ENCODE results near the gene CCDC134.

Gene CCDC134

DNA sequence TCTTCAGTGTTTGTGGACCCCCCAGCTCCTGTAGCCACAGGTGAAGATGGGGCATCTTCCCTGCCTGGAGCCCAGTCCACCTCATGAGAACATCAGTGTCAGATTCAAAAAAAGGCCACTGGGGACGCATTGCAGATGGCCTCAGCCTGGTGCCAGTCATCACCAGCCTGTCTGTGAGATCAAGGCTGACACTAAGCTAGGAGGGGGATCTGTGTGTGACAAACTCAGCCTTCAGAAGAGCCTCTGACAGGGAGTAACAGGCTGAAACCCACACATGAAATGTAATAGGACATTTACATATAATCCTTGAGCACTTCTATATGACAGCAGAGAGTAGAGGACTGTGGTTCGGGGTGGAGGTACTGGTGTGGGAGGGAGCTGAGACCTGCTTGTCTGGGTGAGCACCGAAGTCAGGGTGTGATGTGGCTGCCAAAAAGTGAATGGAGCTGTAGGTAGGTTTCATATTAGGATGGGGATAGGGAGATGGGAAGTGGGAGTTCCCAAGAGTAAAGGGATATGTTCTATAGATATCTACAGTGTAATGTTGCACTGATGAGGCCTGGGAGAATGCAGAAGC is 20.5 kb upstream of the CCDC134 start:
- Histone ChIP-seq H3K27ac (peak overlapping the region; percentile 75), H3K27me3 (no peaks in the 10 kb centered on the region), H3K4me1 (ENCODE audit: control insufficient read depth in 1 of 2, insufficient read depth in 1 of 2, low read depth in 1 of 2, low read length in 1 of 2) (peaks cover 23 to 24% of the 10 kb centered on the region in 2 experiments), H3K4me3 (ENCODE audit: low read depth in 1 of 2, low read length in 1 of 2) (no peak overlapping the region), H3K36me3 (no peaks in the 10 kb centered on the region), H3K9me3 (no peaks in the 10 kb centered on the region)
- TF ChIP-seq CTCF (IDR thresholded peaks at IDR 0.05), result no peak

DNA sequence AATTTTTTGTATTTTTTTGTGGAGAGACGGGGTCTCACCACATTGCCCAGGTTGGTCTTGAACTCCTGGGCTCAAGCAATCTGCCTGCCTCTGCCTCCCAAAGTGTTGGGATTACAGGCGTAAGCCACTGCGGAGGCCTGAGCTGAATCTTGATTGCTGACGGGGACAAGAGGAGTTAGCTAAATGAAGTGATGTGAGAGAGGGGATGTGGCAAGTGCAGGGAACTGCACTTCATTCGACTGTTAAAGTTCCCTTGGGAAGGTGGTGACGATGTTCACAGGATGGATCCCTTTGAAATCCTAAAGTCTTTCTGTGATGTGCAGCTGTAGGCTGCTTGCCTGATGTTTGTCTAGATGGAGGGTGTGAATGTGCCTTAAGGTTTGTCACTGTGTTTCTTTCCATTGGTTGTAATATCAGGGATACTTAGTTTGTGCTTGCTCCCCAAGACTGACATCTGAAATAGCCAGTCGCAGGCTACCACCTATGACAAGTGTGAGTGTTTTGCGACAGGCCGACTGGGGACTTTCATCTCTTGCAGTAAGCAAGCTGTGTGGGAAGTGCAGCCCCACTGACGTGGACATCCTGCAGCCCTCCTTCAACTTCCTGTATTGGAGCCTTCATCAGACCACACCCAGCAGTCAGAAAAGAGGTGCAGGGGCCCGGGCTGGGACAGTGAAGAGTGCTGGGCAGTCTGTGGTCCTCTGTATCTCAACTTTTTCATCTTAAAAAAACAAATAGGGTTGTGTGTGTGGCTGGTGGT is 19.6 kb upstream of the CCDC134 start:
- Histone ChIP-seq H3K27me3 (no peaks in the 10 kb centered on the region), H3K36me3 (no peaks in the 10 kb centered on the region), H3K9me3 (no peaks in the 10 kb centered on the region), H3K4me3 (ENCODE audit: low read depth in 1 of 2, low read length in 1 of 2) (peak overlapping the region; percentile 25 to 32), H3K27ac (peak overlapping the region; percentile 75), H3K4me1 (ENCODE audit: control insufficient read depth in 1 of 2, insufficient read depth in 1 of 2, low read depth in 1 of 2, low read length in 1 of 2) (peaks cover 23 to 24% of the 10 kb centered on the region in 2 experiments)
- no peak for TF ChIP-seq CTCF (IDR thresholded peaks at IDR 0.05)

GRCh38 chr22:41781507-41781906 is 19.0 kb upstream of the CCDC134 start:
- Histone ChIP-seq H3K4me3 (ENCODE audit: low read depth in 1 of 2, low read length in 1 of 2) (peak overlapping the region; percentile 25 to 32), H3K36me3 (no peaks in the 10 kb centered on the region), H3K27me3 (no peaks in the 10 kb centered on the region), H3K9me3 (no peaks in the 10 kb centered on the region), H3K4me1 (ENCODE audit: control insufficient read depth in 1 of 2, insufficient read depth in 1 of 2, low read depth in 1 of 2, low read length in 1 of 2) (peaks cover 23 to 24% of the 10 kb centered on the region in 2 experiments), H3K27ac (peak overlapping the region; percentile 75)
- no peak for TF ChIP-seq CTCF (IDR thresholded peaks at IDR 0.05)

- Histone ChIP-seq H3K36me3 (no peaks in the 10 kb centered on the region), H3K27me3 (no peaks in the 10 kb centered on the region), H3K4me3 (ENCODE audit: low read depth in 1 of 2, low read length in 1 of 2) (no peak overlapping the region), H3K4me1 (ENCODE audit: control insufficient read depth in 1 of 2, insufficient read depth in 1 of 2, low read depth in 1 of 2, low read length in 1 of 2) (peaks cover 23 to 24% of the 10 kb centered on the region in 2 experiments), H3K9me3 (no peaks in the 10 kb centered on the region), H3K27ac (peak overlapping the region; percentile 75)
- no peak for TF ChIP-seq CTCF (IDR thresholded peaks at IDR 0.05)
These were observed 18.2 kb upstream of the CCDC134 start for GRCh38 chr22:41782316-41782715.

DNA sequence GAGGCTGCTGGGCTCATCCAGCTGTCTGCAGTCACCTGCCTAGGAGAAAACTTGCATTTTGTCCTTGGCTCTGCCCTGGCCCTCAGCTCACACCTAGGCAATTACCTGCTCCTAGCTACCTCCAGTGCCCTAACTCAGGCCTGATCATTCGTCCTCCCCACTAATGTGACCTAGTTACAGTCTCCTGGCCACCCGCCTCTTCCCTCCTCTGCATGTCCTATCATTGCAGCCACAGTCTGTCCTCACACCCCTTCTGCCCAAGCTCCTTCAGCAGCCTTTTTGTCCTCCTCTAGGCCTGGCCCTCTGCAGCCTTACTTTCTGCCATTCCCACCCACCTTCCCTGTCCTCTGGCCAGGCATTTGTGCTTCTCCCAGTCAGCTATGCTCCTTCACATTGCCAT is 17.7 kb upstream of the CCDC134 start:
- H3K4me1 ChIP-seq (ENCODE audit: control insufficient read depth in 1 of 2, insufficient read depth in 1 of 2, low read depth in 1 of 2, low read length in 1 of 2), result peaks cover 22 to 23% of the 10 kb centered on the region in 2 experiments
- no peaks in the 10 kb centered on the region for H3K27me3 ChIP-seq
- H3K4me3 ChIP-seq (ENCODE audit: low read depth in 1 of 2, low read length in 1 of 2), result no peak overlapping the region
- H3K9me3 ChIP-seq, result no peaks in the 10 kb centered on the region
- peak overlapping the region; percentile 75 for H3K27ac ChIP-seq
- no peak for TF ChIP-seq CTCF (IDR thresholded peaks at IDR 0.05)
- H3K36me3 ChIP-seq, result no peaks in the 10 kb centered on the region

Data from neutrophil (primary cell).